Loucy (cell line): ENCODE results near the gene SLC9A1.

Experiments used
- H2AFZ ChIP-seq: fragments of 200-600 bp; sonication (generic); 2 replicates; pipeline ENCODE4 v1.6.0; 2016; ENCODE audit warnings: antibody characterized with exemption, mild to moderate bottlenecking, low read length, moderate library complexity
- H3F3A ChIP-seq: fragments of 200-600 bp; 2 replicates; pipeline ENCODE4 v1.6.0; 2016; ENCODE audit warnings: antibody characterized with exemption, low read depth, mild to moderate bottlenecking
- H3K27me3 ChIP-seq: fragments of 200-600 bp; sonication (generic); 2 replicates; pipeline ENCODE4 v1.6.1; 2014; ENCODE audit warnings: low read length, mild to moderate bottlenecking; ENCODE audit not compliant: insufficient read depth, poor library complexity, severe bottlenecking
- H3K36me3 ChIP-seq: fragments of 200-600 bp; sonication (generic); 2 replicates; pipeline ENCODE4 v1.6.1; 2016; ENCODE audit warnings: low read length; ENCODE audit not compliant: insufficient read depth
- H3K4me1 ChIP-seq: fragments of 200-600 bp; sonication (generic); 2 replicates; pipeline ENCODE4 v1.5.1; 2014; ENCODE audit warnings: low read length, mild to moderate bottlenecking; ENCODE audit not compliant: insufficient read depth, poor library complexity, severe bottlenecking
- H3K4me2 ChIP-seq: fragments of 200-600 bp; sonication (generic); 2 replicates; pipeline ENCODE4 v1.6.0; 2014; ENCODE audit warnings: antibody characterized with exemption, low read length, low read depth, mild to moderate bottlenecking; ENCODE audit not compliant: poor library complexity, severe bottlenecking
- H3K4me3 ChIP-seq: fragments of 200-600 bp; sonication (generic); 2 replicates; pipeline ENCODE4 v1.5.1; 2014; ENCODE audit warnings: low read length, mild to moderate bottlenecking, mixed read lengths; ENCODE audit not compliant: poor library complexity, severe bottlenecking
- H3K79me2 ChIP-seq: fragments of 200-600 bp; sonication (generic); 2 replicates; pipeline ENCODE4 v1.6.1; 2014; ENCODE audit warnings: low read length; ENCODE audit not compliant: insufficient read depth
- H3K9ac ChIP-seq: fragments of 200-600 bp; sonication (generic); 2 replicates; pipeline ENCODE4 v1.6.0; 2014; ENCODE audit warnings: mild to moderate bottlenecking, low read depth, low read length, moderate library complexity; ENCODE audit not compliant: poor library complexity, severe bottlenecking
- H3K9me2 ChIP-seq: fragments of 200-600 bp; sonication (generic); replicated peaks from 2 replicates; pipeline ENCODE4 v1.6.1; 2016; ENCODE audit warnings: low read depth, low read length, mixed read lengths
- H3K9me3 ChIP-seq: fragments of 200-600 bp; sonication (generic); 2 replicates; pipeline ENCODE4 v1.6.1; 2014; ENCODE audit warnings: mild to moderate bottlenecking, antibody characterized with exemption, low read length, low read depth; ENCODE audit not compliant: insufficient read depth
- H4K20me1 ChIP-seq: fragments of 200-600 bp; sonication (generic); 2 replicates; pipeline ENCODE4 v1.6.0; 2014; ENCODE audit warnings: antibody characterized with exemption, low read length, mild to moderate bottlenecking; ENCODE audit not compliant: insufficient read depth, poor library complexity, severe bottlenecking
- EZH2phosphoT487 ChIP-seq: fragments of 200-600 bp; IDR thresholded peaks from 2 replicates; pipeline ENCODE4 v1.6.1; 2018; ENCODE audit warnings: antibody characterized with exemption, mild to moderate bottlenecking, moderate library complexity, borderline replicate concordance
- TF ChIP-seq, protein P1 (sequence below): fragments of 200-600 bp; sonication (generic); conservative IDR thresholded peaks from 2 replicates; pipeline ENCODE4 v1.5.1; 2014; ENCODE audit warnings: mild to moderate bottlenecking, antibody characterized with exemption, low read length

The SLC9A1 gene

DNA sequence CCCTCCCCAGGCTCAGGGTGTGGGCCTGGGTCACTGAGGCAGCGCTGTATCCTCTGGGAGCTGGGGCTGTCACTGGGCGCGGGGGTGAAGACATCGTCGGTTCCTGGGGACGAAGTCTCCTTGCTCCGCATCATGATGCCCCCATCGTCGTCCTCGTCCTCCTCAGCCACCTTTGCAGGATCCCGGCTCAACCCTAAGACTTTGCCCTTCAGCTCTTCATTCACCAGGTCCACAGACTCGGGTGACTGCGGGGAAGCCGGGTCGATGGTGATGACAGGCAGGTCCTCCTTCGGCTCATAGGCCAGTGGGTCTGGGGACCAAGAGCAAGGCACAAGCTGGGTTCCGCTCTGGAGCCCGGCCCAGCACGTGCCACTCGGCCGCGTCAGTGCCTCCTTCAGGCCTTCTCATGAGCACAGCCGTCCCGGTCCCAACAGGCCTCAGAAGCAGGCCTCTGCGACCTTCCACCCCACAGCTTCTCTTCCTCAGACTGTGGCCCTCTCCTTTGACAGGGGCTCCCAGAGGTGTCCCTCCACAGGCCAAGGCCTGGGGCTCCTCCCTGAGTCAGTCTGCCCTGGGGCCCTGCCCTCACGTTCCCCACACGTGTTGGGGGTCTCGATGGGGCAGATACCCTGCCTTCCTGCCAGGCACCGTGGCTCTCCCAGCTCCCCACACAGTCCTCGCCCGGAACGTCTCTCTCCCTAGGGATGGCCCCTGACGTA lies 54.4 kb downstream of the SLC9A1 start:
- H3F3A ChIP-seq: peaks cover 3% of the 10 kb centered on the region

DNA sequence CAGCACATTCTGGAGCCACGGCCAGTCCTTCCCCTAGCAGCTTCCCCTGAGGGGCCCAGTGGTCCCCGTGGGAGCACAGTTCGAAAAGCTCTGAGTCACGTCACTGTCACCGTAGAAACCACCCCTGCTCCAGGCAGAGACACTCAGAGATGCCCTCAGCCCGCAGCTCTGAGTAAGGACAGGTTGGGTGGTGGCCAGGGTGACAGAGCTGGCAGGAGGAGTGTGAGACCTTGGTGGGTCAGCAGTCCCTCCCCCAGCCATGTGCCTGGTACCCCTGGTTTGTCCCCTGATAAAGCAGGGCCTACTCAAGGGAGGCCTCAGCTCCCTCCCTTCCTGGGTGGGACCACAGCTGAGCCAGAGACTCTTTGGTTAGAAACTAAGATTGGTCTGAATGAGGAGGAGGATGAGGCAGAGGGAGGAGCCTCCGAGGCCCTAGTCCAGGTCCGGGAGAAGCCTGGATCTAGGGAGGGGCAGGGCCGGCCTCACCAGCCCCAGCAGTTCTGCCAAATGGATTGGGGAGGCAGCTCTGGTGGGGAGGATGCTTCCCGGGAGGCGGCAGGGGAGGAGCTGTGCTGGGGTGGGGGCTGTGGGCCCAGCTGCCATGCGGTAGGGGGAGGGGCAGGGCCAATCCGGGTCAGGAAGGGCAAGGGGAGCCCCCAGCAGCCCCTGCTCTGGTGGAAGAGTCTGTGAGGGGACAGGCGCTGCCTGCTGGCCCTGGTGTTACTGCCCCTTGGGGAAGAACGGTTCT lies 55.2 kb downstream of the SLC9A1 start:
- H3K4me2 ChIP-seq: peak overlapping the region; percentile 85
- peaks cover 3% of the 10 kb centered on the region for H3F3A ChIP-seq
- TF ChIP-seq, protein P1, sequence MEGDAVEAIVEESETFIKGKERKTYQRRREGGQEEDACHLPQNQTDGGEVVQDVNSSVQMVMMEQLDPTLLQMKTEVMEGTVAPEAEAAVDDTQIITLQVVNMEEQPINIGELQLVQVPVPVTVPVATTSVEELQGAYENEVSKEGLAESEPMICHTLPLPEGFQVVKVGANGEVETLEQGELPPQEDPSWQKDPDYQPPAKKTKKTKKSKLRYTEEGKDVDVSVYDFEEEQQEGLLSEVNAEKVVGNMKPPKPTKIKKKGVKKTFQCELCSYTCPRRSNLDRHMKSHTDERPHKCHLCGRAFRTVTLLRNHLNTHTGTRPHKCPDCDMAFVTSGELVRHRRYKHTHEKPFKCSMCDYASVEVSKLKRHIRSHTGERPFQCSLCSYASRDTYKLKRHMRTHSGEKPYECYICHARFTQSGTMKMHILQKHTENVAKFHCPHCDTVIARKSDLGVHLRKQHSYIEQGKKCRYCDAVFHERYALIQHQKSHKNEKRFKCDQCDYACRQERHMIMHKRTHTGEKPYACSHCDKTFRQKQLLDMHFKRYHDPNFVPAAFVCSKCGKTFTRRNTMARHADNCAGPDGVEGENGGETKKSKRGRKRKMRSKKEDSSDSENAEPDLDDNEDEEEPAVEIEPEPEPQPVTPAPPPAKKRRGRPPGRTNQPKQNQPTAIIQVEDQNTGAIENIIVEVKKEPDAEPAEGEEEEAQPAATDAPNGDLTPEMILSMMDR: 0 out of 2 replicates have a peak, but pooled peaks have one; percentile 5
- no peak for TF ChIP-seq EZH2phosphoT487
- H3K4me1 ChIP-seq: peaks cover 36% of the 10 kb centered on the region
- no peaks in the 10 kb centered on the region for H4K20me1 ChIP-seq
- no peaks in the 10 kb centered on the region for H3K79me2 ChIP-seq
- H3K27me3 ChIP-seq: no peaks in the 10 kb centered on the region
- no peaks in the 10 kb centered on the region for H3K9me2 ChIP-seq
- H3K9ac ChIP-seq: peak overlapping the region; percentile 82
- H3K36me3 ChIP-seq: peaks cover 3% of the 10 kb centered on the region; the same call in 1 of the 2 replicates
- H3K4me3 ChIP-seq: peak overlapping the region; percentile 53
- no peaks in the 10 kb centered on the region for H3K9me3 ChIP-seq
- peak overlapping the region; percentile 39 for H2AFZ ChIP-seq

More for the DNA sequence above, 54.4 kb downstream of the SLC9A1 start:
- TF ChIP-seq EZH2phosphoT487: no peak
- TF ChIP-seq, protein P1: no peak
- Histone ChIP-seq H2AFZ (no peak overlapping the region), H3K9me3 (no peaks in the 10 kb centered on the region), H3K9ac (peak overlapping the region; percentile 82), H3K9me2 (no peaks in the 10 kb centered on the region), H3K27me3 (no peaks in the 10 kb centered on the region), H3K4me2 (peak overlapping the region; percentile 85), H3K4me3 (no peak overlapping the region), H4K20me1 (no peaks in the 10 kb centered on the region), H3K79me2 (no peaks in the 10 kb centered on the region), H3K36me3 (peaks cover 5% of the 10 kb centered on the region; the same call in 1 of the 2 replicates), H3K4me1 (peaks cover 36% of the 10 kb centered on the region)

- Histone ChIP-seq H3K79me2 (no peaks in the 10 kb centered on the region), H3K4me2 (peak overlapping the region; percentile 85), H3K9me2 (no peaks in the 10 kb centered on the region), H3K9ac (peak overlapping the region; percentile 82), H3F3A (peaks cover 3% of the 10 kb centered on the region), H3K9me3 (no peaks in the 10 kb centered on the region), H3K27me3 (no peaks in the 10 kb centered on the region), H3K4me1 (peaks cover 36% of the 10 kb centered on the region), H2AFZ (peak overlapping the region; percentile 39), H3K4me3 (peak overlapping the region; percentile 53), H3K36me3 (peaks cover 3% of the 10 kb centered on the region; the same call in 1 of the 2 replicates), H4K20me1 (no peaks in the 10 kb centered on the region)
- TF ChIP-seq, protein P1: peak; percentile 29; the same call in 1 of the 2 replicates
- no peak for TF ChIP-seq EZH2phosphoT487
Measured at GRCh38 chr1:27099135-27099586, 55.8 kb downstream of the SLC9A1 start.
